HepG2 (cell line): Measurements from ENCODE around the gene SRC. TPM values are rescaled to one million over a fixed set of nuclear protein-coding genes. Genes with fewer than 3 reads are reported as not detected.

Experiments used
- BORCS8-MEF2B ChIP-seq: sonication (generic); formaldehyde crosslinking; IDR thresholded peaks from 2 replicates; pipeline ENCODE4 v1.8.0; 2022; ENCODE audit warnings: mild to moderate bottlenecking, missing genetic modification reagents
- CHCHD3 ChIP-seq: sonication (generic); formaldehyde crosslinking; IDR thresholded peaks from 2 replicates; pipeline ENCODE4 v1.8.0; 2022; ENCODE audit warnings: mild to moderate bottlenecking, missing genetic modification reagents, moderate library complexity
- CHD4 ChIP-seq: fragments of 200-600 bp; sonication (generic); IDR thresholded peaks from 2 replicates; pipeline ENCODE4 v1.7.0; 2017; ENCODE audit warnings: mild to moderate bottlenecking, low read length, borderline replicate concordance
- DNMT1 ChIP-seq: sonication (generic); formaldehyde crosslinking; IDR thresholded peaks from 2 replicates; pipeline ENCODE4 v1.5.1; 2020; ENCODE audit warnings: mild to moderate bottlenecking, missing genetic modification reagents
- HBP1 ChIP-seq: IDR thresholded peaks from 2 replicates; pipeline ENCODE4 v1.6.1; 2016; ENCODE audit warnings: low read depth, control low read depth
- MYPOP ChIP-seq: sonication (generic); formaldehyde crosslinking; IDR thresholded peaks from 2 replicates; pipeline ENCODE4 v1.8.1; 2023; ENCODE audit warnings: mild to moderate bottlenecking, moderate library complexity, missing genetic modification reagents
- NCOA1 ChIP-seq: sonication (generic); formaldehyde crosslinking; IDR thresholded peaks from 2 replicates; pipeline ENCODE4 v1.9.0; 2021; ENCODE audit warnings: missing genetic modification reagents
- NFYB ChIP-seq: sonication (generic); formaldehyde crosslinking; IDR thresholded peaks from 2 replicates; pipeline ENCODE4 v1.4.0; 2020; ENCODE audit warnings: missing genetic modification reagents
- POGZ ChIP-seq: sonication (generic); formaldehyde crosslinking; IDR thresholded peaks from 2 replicates; pipeline ENCODE4 v1.4.0; 2020; ENCODE audit warnings: mild to moderate bottlenecking, missing genetic modification reagents
- POLR2AphosphoS5 ChIP-seq: IDR thresholded peaks from 2 replicates; pipeline ENCODE4 v1.6.1; 2012; ENCODE audit warnings: low read depth, low read length
- SMYD3 ChIP-seq: sonication (generic); formaldehyde crosslinking; IDR thresholded peaks from 2 replicates; pipeline ENCODE4 v1.8.1; 2023; ENCODE audit warnings: mild to moderate bottlenecking, missing genetic modification reagents
- SP4 ChIP-seq: sonication (generic); formaldehyde crosslinking; IDR thresholded peaks from 2 replicates; pipeline ENCODE4 v1.8.1; 2023; ENCODE audit warnings: mild to moderate bottlenecking, missing genetic modification reagents
- STAT6 ChIP-seq: sonication (generic); formaldehyde crosslinking; IDR thresholded peaks from 2 replicates; pipeline ENCODE4 v1.4.0; 2020; ENCODE audit warnings: missing genetic modification reagents, mild to moderate bottlenecking, borderline replicate concordance
- TCF7 ChIP-seq: sonication (generic); IDR thresholded peaks from 2 replicates; pipeline ENCODE4 v1.6.1; 2016; ENCODE audit warnings: antibody characterized with exemption, low read depth
- ZBTB21 ChIP-seq: sonication (generic); formaldehyde crosslinking; IDR thresholded peaks from 2 replicates; pipeline ENCODE4 v1.4.0; 2020; ENCODE audit warnings: missing genetic modification reagents
- ZKSCAN5 ChIP-seq: sonication (generic); formaldehyde crosslinking; IDR thresholded peaks from 2 replicates; pipeline ENCODE4 v1.5.1; 2020; ENCODE audit warnings: mild to moderate bottlenecking, missing genetic modification reagents
- ZNF468 ChIP-seq: sonication (generic); formaldehyde crosslinking; IDR thresholded peaks from 2 replicates; pipeline ENCODE4 v1.8.0; 2022; ENCODE audit warnings: mild to moderate bottlenecking, moderate library complexity, missing genetic modification reagents
- ZNF564 ChIP-seq: sonication (generic); formaldehyde crosslinking; IDR thresholded peaks from 2 replicates; pipeline ENCODE4 v1.8.1; 2023; ENCODE audit warnings: mild to moderate bottlenecking, missing genetic modification reagents
- ZNF678 ChIP-seq: sonication (generic); formaldehyde crosslinking; IDR thresholded peaks from 2 replicates; pipeline ENCODE4 v1.4.0; 2020; ENCODE audit warnings: mild to moderate bottlenecking, missing genetic modification reagents
- ZNF770 ChIP-seq: sonication (generic); formaldehyde crosslinking; IDR thresholded peaks from 2 replicates; pipeline ENCODE4 v1.5.0; 2020; ENCODE audit warnings: mild to moderate bottlenecking, missing genetic modification reagents
- polyA plus RNA-seq, 8 experiments: library from polyadenylated mRNA; depleted of rRNA in 3 of 8; stranded (reverse) in 7 of 8; unstranded in 1 of 8; fragments of >200 nt; fragmentation: Illumina TruSeq in 4 of 8; extraction: Trizol in 4 of 8; gene quantifications; 2 replicates each; pipeline versions ENCODE4 v1.2.1 to v1.2.3, GENCODE V29; 2011 to 2016; ENCODE audit warnings: low read depth in 4 of 8, missing spikeins in 1 of 8, mixed read lengths in 1 of 8; ENCODE audit not compliant: insufficient read depth in 1 of 8
- total RNA-seq, 5 experiments: library from RNA; depleted of rRNA; stranded (reverse); fragments of >200 nt; fragmentation: Illumina TruSeq; extraction: Trizol; gene quantifications; 2 replicates each; pipeline ENCODE4 v1.2.3, GENCODE V29; 2016; ENCODE audit warnings: low read depth in 1 of 5

SRC gene
- total and polyA plus RNA-seq, 2 of the 13 experiments (the other 11 are each of a cell fraction or from before 2014, with no cell fraction given) = 54.7 to 192 TPM

GRCh38 chr20:37406010-37406998 lies 60.4 kb downstream of the SRC start (continued):
- TF ChIP-seq ZNF770 (CRISPR knock-in tag) (peak; percentile 18; the same call in 1 of the 2 replicates), NCOA1 (0 out of 2 replicates have a peak, but pooled peaks have one; percentile 20), ZNF468 (CRISPR knock-in tag) (peak; percentile 96), ZNF564 (CRISPR knock-in tag) (0 out of 2 replicates have a peak, but pooled peaks have one; percentile 86), ZNF678 (CRISPR knock-in tag) (peak; percentile 93; the same call in 1 of the 2 replicates), POGZ (CRISPR knock-in tag) (no peak), DNMT1 (CRISPR knock-in tag) (peak; percentile 99), ZKSCAN5 (CRISPR knock-in tag) (no peak), ZBTB21 (CRISPR knock-in tag) (no peak), SP4 (CRISPR knock-in tag) (peak; percentile 25; the same call in 1 of the 2 replicates), BORCS8-MEF2B (CRISPR knock-in tag) (peak; percentile 98), STAT6 (CRISPR knock-in tag) (peak; percentile 33; the same call in 1 of the 2 replicates), POLR2AphosphoS5 (peak; percentile 38; the same call in 1 of the 2 replicates), CHCHD3 (CRISPR knock-in tag) (peak; percentile 96), MYPOP (CRISPR knock-in tag) (peak; percentile 98), SMYD3 (CRISPR knock-in tag) (no peak; the same call in 1 of the 2 replicates), TCF7 (no peak), NFYB (CRISPR knock-in tag) (no peak), HBP1 (0 out of 2 replicates have a peak, but pooled peaks have one; percentile 34), CHD4 (no peak)
